Right lobe of liver (tissue), 6 donors: ENCODE data around the gene PCNX2. TPM values are rescaled to one million over a fixed set of nuclear protein-coding genes. Genes with fewer than 3 reads are reported as not detected.

Experiments used
- ATAC-seq, 4 donors: fragments of 200-7000 bp; cut with Tn5 transposase; one replicate each; pipeline ENCODE4 v1.9.1; 2020; ENCODE audit warnings: mild to moderate bottlenecking in 4 of 4, moderate library complexity in 4 of 4
- DNase-seq, 3 donors: peaks; one replicate each; pipeline ENCODE4 v3.0.0-alpha.2; 2020
- H3K27ac ChIP-seq, 3 donors: fragments of 200-600 bp; one replicate each; pipeline ENCODE4 v1.8.0; 2022
- H3K27me3 ChIP-seq, 2 donors: fragments of 200-600 bp; one replicate each; pipeline ENCODE4 v1.8.0; 2022
- H3K36me3 ChIP-seq, 4 donors: fragments of 200-600 bp; sonication (generic) in 1 of 4; one replicate each; pipeline versions ENCODE4 v1.5.1 to v1.8.0; 2017 to 2022; ENCODE audit warnings: control low read depth in 1 of 4
- H3K4me1 ChIP-seq, 4 donors: fragments of 200-600 bp; sonication (generic) in 1 of 4; one replicate each; pipeline versions ENCODE4 v1.5.1 to v1.8.0; 2017 to 2022; ENCODE audit warnings: control low read depth in 1 of 4
- H3K4me3 ChIP-seq, 3 donors: fragments of 200-600 bp; one replicate each; pipeline ENCODE4 v1.8.0; 2022
- H3K9me3 ChIP-seq, 4 donors: fragments of 200-600 bp; sonication (generic) in 1 of 4; one replicate each; pipeline versions ENCODE4 v1.5.1 to v1.8.0; 2017 to 2022; ENCODE audit warnings: control low read depth in 1 of 4
- CTCF ChIP-seq, 4 donors: fragments of 200-600 bp in 3 of 4; fragments of 450-650 bp in 1 of 4; IDR thresholded peaks; one replicate each; pipeline versions ENCODE4 v1.5.1 to v1.8.0; 2016 to 2022; ENCODE audit warnings: antibody characterized with exemption in 4 of 4, mild to moderate bottlenecking in 2 of 4
- POLR2A ChIP-seq: fragments of 450-650 bp; IDR thresholded peaks from one replicate; pipeline ENCODE4 v1.6.1; 2017; ENCODE audit warnings: antibody characterized with exemption, mild to moderate bottlenecking
- WGBS: methylation state at CpG from one replicate; pipeline ENCODE4 v1.1.6; 2018; ENCODE audit warnings: low coverage, low lambda C conversion rate; ENCODE audit not compliant: insufficient coverage; ENCODE audit errors: missing lambda C conversion rate; 5-methylcytosine and 5-hydroxymethylcytosine counted together
- intact Hi-C, 2 donors: fragments of 100-400 bp; cut with DNase I; formaldehyde crosslinking; loops; one replicate each; pipeline versions ENCODE4 v1.11.2 to v1.14.1; 2022
- total RNA-seq, 6 experiments: library from RNA; depleted of rRNA in 2 of 6; stranded (reverse); fragments of >200 nt in 2 of 6; fragmentation: NEBNext Ultra II Directional in 3 of 6; extraction: Animal tissue kit (Norgen Biotek cat#: 25700) in 3 of 6; gene quantifications; one replicate each; pipeline versions ENCODE4 v1.1.0 to v1.2.4, GENCODE V29; 2016 to 2023
- donor health status: DM: no; HTN: yes; CAD: no.
- donor health status: DM: no; HTN: no; CAD: no.
- donor health status: DM: no; HTN: no; CAD: no.
- donor health status: DM: no; HTN: yes; CAD: no.
- donor health status: DM: no; HTN: yes; CAD: no.

Gene PCNX2
- total RNA-seq, 6 experiments from 2014 or later: 0.35 to 3.4 (median 0.82) TPM

GRCh38 chr1:232999956-233000625 lies 295.4 kb downstream of the PCNX2 start:
- 94% methylated on average over 2 of the region's 16 CpGs for WGBS
- H3K27me3 ChIP-seq: no peaks in the 10 kb centered on the region
- no peak for ATAC-seq
- H3K9me3 ChIP-seq: no peaks in the 10 kb centered on the region
- no peaks in the 10 kb centered on the region for H3K4me1 ChIP-seq
- H3K27ac ChIP-seq: no peak overlapping the region
- H3K36me3 ChIP-seq: no peaks in the 10 kb centered on the region
- intact Hi-C loops: no loop called here
- TF ChIP-seq CTCF (IDR thresholded peaks at IDR 0.05) (no peak), POLR2A (no peak)
- no peak overlapping the region for H3K4me3 ChIP-seq
- DNase-seq: no peak

DNA sequence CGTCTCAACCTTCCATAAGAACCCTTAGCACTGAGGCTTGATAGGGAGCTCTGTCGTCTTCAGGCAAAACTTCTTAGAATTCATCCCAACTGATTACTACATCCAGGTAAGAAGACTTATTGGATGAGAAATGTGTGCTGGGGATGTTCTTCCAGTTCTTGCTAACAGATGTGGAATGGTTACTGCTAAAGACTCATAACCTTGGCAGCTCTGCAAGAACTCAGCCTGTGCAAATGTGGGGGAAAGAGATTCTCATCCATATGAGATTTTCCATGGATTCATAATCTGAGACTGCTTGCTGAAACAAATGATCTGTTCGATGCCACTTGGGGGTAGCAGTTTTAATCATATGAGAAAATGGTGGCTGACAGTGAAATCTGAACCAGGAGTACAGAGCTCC lies 296.9 kb downstream of the PCNX2 start:
- Histone ChIP-seq H3K4me1 (no peaks in the 10 kb centered on the region), H3K4me3 (no peak overlapping the region), H3K36me3 (no peaks in the 10 kb centered on the region), H3K27me3 (no peaks in the 10 kb centered on the region), H3K9me3 (no peaks in the 10 kb centered on the region), H3K27ac (no peak overlapping the region)
- DNase-seq: no peak
- intact Hi-C loops: no loop called here
- TF ChIP-seq POLR2A (no peak), CTCF (IDR thresholded peaks at IDR 0.05) (no peak)
- 82% methylated on average over 1 of the region's 3 CpGs for WGBS
- ATAC-seq: no peak

GRCh38 chr1:232998138-232998537 lies 297.4 kb downstream of the PCNX2 start:
- no peaks in the 10 kb centered on the region for H3K36me3 ChIP-seq
- DNase-seq (no peak), ATAC-seq (no peak)
- no peak overlapping the region for H3K27ac ChIP-seq
- no peaks in the 10 kb centered on the region for H3K27me3 ChIP-seq
- H3K4me3 ChIP-seq: no peak overlapping the region
- 81% methylated on average over 6 of the region's 15 CpGs for WGBS
- H3K9me3 ChIP-seq: no peaks in the 10 kb centered on the region
- intact Hi-C loops: no loop called here
- TF ChIP-seq CTCF (IDR thresholded peaks at IDR 0.05) (no peak), POLR2A (no peak)
- no peaks in the 10 kb centered on the region for H3K4me1 ChIP-seq

DNA sequence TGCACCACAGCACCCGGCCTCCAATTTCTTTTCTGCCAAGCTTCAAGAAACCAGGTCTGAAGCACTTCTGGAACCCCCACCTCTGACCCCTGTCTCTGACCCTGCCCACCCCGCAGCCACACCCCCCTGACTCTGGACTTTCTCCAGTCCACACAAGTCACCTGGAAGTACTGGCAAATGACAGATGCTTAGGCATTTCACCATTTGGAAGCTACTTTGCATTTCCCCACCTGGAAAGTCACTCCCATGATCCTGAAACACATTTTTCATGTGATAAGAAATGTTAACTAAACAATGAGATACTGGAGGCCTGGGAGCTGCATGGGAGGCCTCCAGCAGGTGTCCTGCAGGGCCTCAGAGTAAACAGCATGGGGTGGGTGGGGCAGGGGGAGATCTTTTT lies 299.4 kb downstream of the PCNX2 start:
- no peaks in the 10 kb centered on the region for H3K36me3 ChIP-seq
- H3K4me3 ChIP-seq: no peak overlapping the region
- H3K27ac ChIP-seq: no peak overlapping the region
- intact Hi-C loops: no loop called here
- H3K9me3 ChIP-seq: no peaks in the 10 kb centered on the region
- no peak for TF ChIP-seq POLR2A
- no peak for TF ChIP-seq CTCF (IDR thresholded peaks at IDR 0.05)
- 68% methylated on average over 2 of the region's 2 CpGs for WGBS
- no peaks in the 10 kb centered on the region for H3K27me3 ChIP-seq
- DNase-seq (no peak), ATAC-seq (no peak)
- H3K4me1 ChIP-seq: no peaks in the 10 kb centered on the region
